ENCODE results near the gene CEP41.

DNA sequence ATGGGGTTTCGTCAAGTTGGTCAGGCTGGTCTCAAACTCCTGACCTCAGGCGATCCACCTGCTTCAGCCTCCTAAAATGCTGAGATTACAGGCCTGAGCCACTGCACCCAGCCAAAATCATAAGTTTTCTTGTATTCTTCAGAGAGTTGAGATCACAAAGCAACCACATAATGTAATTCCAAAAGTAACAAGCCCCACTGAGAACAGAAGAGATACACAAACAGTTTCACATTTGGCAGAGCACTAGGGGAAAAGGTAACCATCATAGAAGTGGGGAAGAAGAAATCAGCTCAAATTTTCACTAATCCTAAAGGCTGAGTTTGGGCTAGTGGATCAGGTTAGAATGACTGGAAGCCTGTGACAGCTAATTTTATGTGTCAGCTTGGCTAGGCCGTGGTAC is 5.4 kb upstream of the CEP41 start:
- TF ChIP-seq, protein P1, sequence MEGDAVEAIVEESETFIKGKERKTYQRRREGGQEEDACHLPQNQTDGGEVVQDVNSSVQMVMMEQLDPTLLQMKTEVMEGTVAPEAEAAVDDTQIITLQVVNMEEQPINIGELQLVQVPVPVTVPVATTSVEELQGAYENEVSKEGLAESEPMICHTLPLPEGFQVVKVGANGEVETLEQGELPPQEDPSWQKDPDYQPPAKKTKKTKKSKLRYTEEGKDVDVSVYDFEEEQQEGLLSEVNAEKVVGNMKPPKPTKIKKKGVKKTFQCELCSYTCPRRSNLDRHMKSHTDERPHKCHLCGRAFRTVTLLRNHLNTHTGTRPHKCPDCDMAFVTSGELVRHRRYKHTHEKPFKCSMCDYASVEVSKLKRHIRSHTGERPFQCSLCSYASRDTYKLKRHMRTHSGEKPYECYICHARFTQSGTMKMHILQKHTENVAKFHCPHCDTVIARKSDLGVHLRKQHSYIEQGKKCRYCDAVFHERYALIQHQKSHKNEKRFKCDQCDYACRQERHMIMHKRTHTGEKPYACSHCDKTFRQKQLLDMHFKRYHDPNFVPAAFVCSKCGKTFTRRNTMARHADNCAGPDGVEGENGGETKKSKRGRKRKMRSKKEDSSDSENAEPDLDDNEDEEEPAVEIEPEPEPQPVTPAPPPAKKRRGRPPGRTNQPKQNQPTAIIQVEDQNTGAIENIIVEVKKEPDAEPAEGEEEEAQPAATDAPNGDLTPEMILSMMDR (IDR thresholded peaks at IDR 0.05) = no peak
- TF ChIP-seq EZH2 (IDR thresholded peaks at IDR 0.05) = no peak
- no peak for TF ChIP-seq EZH2phosphoT487 (IDR thresholded peaks at IDR 0.05)
